ENCODE results near the gene PDE7B. TPM values are rescaled to one million over a fixed set of nuclear protein-coding genes. Genes with fewer than 3 reads are reported as not detected.

Gene PDE7B
- polyA plus RNA-seq, 3 donors from 2014 or later, result 0.14 TPM; not detected in 2

DNA sequence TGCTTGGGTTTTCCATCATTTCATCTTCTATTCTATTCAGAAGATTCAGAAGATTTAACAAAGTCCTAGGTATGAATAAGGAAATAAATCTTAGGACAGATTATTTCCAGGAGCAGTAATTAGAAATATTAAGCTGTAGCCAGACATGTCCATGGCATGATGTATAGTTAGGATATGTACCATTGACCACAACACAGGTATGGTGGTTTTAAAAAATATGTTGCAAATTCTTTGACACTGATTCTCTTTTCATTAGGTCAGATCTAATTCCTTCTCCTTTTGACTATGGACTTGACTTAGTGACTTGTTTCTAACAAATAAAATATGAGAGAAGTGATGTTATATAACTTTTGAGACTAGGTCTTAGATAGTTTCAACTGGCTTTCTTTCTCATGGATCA, 23.5 kb upstream of the PDE7B start:
- H3K4me3 Mint-ChIP-seq, result no peak overlapping the region
- H3K27ac Mint-ChIP-seq, result no peak overlapping the region

DNA sequence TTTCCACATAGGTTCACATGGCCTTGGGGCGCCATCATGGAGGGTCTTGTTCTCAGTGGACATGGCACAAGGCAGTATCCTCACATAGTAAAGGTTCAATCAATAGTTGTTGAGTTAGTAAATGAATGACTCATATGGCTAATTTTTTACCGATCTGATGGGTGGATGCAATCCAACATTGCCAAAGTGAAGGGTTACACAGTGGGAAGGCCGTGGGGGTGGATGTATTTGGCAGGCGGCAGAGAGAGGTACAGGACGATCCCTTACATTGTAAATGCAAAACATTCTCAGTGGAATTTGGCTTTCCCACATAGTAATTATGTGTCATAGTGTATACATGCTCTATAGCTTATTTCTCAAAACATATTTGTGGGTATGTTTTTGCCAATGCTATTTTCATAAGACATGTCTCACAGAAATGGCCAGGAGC, 21.0 kb upstream of the PDE7B start:
- no peaks in the 10 kb centered on the region for H3K4me1 Mint-ChIP-seq
- H3K27ac Mint-ChIP-seq, result no peak overlapping the region
- DNase-seq, result no peak
- peaks cover 0 to 14% (median 3%) of the 10 kb centered on the region in 3 donors for H3K27me3 Mint-ChIP-seq (ENCODE audit: low read depth in 3 of 3)
- H3K36me3 Mint-ChIP-seq, result no peaks in the 10 kb centered on the region
- no peak overlapping the region for H3K4me3 Mint-ChIP-seq
- no peaks in the 10 kb centered on the region for H3K9me3 Mint-ChIP-seq

More for the DNA sequence above, 23.5 kb upstream of the PDE7B start:
- Mint-ChIP-seq H3K4me1 (no peaks in the 10 kb centered on the region), H3K27me3 (ENCODE audit: low read depth in 3 of 3) (peaks cover 0 to 9% (median 1%) of the 10 kb centered on the region in 3 donors), H3K9me3 (no peaks in the 10 kb centered on the region), H3K36me3 (no peaks in the 10 kb centered on the region)
- no peak for DNase-seq

DNA sequence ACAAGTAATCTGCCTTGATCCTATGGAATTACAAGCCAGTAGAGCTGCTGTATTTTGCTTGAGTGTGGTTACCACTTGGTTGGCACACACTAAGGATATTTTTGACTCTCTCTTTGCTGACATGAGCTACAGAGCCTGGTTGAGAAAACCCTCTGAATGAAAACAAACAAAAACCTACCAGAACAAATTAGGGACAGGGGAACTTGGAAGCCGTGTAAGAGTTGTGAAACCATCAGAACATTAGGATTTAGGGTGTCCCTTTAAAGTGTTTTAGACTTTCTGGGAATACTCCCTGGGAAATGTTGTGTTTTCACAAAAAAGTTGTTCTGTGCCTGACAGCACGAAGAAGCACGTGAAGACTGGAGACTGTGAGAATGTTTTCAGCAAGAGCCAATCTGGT, 20.5 kb upstream of the PDE7B start:
- H3K4me3 Mint-ChIP-seq, result no peak overlapping the region

DNA sequence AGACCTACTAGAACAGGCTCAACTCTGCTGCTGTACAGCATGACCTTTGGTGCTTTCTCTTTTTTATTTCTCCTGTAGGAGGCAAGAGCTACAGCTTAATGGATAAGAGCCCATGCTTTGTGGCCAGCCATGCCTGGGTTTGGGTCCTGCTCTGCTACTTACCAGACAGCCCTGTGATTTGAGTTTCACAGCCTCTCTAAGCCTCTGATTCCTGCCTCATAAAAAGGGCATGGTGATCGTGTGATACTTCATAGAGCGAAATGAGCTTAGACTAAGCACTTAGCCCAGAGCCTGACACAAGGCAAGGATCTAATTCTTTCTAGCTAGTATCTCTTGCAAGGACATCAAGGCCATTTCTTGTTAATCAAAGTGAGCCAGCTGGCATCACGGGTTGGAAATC, 19.3 kb upstream of the PDE7B start:
- H3K27ac Mint-ChIP-seq, result no peak overlapping the region

More for the DNA sequence above, 20.5 kb upstream of the PDE7B start:
- H3K4me1 Mint-ChIP-seq, result no peaks in the 10 kb centered on the region
- no peak for DNase-seq
- H3K27me3 Mint-ChIP-seq (ENCODE audit: low read depth in 3 of 3), result peaks cover 0 to 14% (median 3%) of the 10 kb centered on the region in 3 donors
- H3K27ac Mint-ChIP-seq, result no peak overlapping the region
- H3K9me3 Mint-ChIP-seq, result no peaks in the 10 kb centered on the region
- H3K36me3 Mint-ChIP-seq, result no peaks in the 10 kb centered on the region

DNA sequence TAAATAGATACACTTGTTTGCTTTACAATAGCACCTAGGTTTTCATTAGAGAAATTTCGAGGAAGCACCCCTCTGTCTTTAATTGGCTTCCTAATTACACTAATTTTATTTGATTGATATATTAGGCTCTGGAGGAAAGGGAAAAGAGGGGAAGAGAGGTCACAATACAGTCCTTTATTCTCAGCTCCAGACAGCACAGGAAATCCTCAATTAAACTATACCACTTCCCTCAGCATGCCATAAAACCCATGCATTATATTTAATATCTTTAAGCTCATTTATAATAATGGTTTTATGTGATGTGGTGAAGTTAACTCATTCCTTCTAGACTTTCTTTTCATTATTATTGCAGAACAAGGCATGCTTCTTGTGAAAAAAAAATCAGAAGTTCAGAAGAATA, 17.7 kb upstream of the PDE7B start:
- Mint-ChIP-seq H3K4me1 (no peaks in the 10 kb centered on the region), H3K9me3 (no peaks in the 10 kb centered on the region), H3K27ac (no peak overlapping the region), H3K36me3 (no peaks in the 10 kb centered on the region), H3K4me3 (no peak overlapping the region), H3K27me3 (ENCODE audit: low read depth in 3 of 3) (peaks cover 0 to 11% (median 3%) of the 10 kb centered on the region in 3 donors)
- no peak for DNase-seq

More for the DNA sequence above, 19.3 kb upstream of the PDE7B start:
- H3K9me3 Mint-ChIP-seq, result no peaks in the 10 kb centered on the region
- no peak overlapping the region for H3K4me3 Mint-ChIP-seq
- no peaks in the 10 kb centered on the region for H3K4me1 Mint-ChIP-seq
- H3K27me3 Mint-ChIP-seq (ENCODE audit: low read depth in 3 of 3), result peaks cover 0 to 11% (median 3%) of the 10 kb centered on the region in 3 donors
- no peaks in the 10 kb centered on the region for H3K36me3 Mint-ChIP-seq
- DNase-seq, result no peak

DNA sequence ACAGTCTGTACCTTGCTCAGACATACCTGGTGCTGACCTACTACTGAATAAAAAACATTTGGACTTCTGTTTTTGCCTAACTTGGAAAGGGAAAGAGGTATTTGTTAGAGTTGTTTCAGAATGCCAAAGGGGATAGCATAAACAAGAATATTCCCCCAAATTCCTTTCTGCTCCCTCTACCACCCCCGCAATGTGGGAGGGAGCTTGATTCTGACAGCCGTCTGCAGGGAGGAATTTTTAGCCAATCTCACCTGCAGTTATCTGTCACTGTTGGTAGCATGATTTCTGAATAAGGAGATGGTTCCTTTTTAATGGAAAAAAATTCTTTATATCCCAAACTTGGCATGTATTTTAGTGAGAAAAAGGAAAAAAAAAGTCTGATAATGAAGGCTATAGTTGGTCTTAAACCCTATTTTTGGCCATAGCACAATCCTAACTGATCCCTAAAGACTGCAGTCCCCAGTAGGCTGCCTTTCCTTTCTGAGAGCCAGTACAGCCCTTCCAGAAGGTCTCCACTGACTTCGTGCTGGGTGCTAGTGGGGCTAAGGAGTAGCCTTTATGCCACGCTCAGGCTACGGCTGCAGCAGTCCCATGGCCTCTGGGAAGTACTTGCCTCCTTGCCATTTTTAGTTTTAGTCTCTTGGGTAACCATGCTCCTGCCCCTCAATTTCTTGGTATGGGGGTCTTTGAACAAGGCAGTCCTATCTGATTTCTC, 13.6 kb upstream of the PDE7B start:
- Mint-ChIP-seq H3K36me3 (no peaks in the 10 kb centered on the region), H3K4me3 (no peak overlapping the region), H3K27me3 (ENCODE audit: low read depth in 3 of 3) (peaks cover 0 to 14% (median 5%) of the 10 kb centered on the region in 3 donors), H3K4me1 (no peaks in the 10 kb centered on the region), H3K9me3 (no peaks in the 10 kb centered on the region), H3K27ac (no peak overlapping the region)
- no peak for DNase-seq

DNA sequence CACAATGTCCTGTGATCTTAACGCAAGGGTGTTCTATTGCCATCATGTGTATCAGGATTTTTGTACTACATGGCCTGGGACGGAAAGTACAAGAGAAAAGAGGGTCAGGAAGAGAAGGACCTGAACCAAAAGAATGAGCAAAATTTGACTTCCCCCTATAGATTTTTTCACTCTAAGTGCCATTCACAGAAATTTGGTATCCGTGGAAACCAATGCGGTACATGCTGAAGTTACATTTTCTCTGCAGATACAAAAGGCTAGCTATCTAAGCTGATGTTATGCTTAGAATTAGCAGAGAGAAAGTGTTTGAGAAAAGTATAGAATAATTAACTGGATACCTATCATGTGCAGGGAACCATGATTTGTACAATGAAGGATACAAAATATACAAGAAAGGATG, 12.4 kb upstream of the PDE7B start:
- no peaks in the 10 kb centered on the region for H3K4me1 Mint-ChIP-seq
- H3K27me3 Mint-ChIP-seq (ENCODE audit: low read depth in 3 of 3), result peaks cover 0 to 10% (median 5%) of the 10 kb centered on the region in 3 donors
- no peaks in the 10 kb centered on the region for H3K9me3 Mint-ChIP-seq
- H3K27ac Mint-ChIP-seq, result no peak overlapping the region
- no peak overlapping the region for H3K4me3 Mint-ChIP-seq
- no peaks in the 10 kb centered on the region for H3K36me3 Mint-ChIP-seq
- no peak for DNase-seq

DNA sequence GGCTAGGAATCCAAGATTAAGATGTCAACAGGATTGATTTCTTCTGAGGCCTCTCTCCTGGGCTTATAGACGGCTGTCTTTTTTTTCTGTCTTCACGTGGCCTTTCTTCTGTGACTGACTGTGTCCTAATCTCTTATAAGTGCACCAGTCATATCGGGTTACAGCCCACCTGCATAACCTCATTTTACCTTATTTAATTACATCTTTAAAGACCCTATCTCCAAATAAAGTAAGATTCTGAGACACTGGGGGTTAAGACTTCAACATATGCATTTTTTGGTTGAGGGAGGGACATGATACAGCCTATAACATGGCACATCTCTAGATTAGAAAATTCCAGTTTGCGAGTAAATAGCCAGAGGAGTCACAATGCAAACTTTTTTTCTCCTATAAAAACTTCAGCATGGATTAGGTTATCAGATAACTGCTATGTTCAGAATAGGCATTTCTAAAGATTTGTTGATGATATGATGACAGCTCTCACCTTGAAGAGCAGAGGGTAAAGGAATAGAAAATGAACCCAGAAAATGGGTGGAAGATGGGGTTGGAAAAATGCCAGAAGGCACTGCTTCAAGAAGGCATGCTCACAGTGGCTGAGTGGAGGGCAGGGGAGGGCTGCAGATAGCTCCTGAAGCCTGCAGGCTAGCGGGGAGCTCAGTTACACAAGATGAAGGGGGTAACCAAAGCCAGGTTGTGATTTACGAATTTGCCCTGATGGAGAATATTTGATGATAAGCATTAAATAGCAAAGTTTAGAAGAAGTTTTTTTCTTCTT, 8.7 kb upstream of the PDE7B start:
- Mint-ChIP-seq H3K4me1 (no peaks in the 10 kb centered on the region), H3K27ac (no peak overlapping the region), H3K27me3 (ENCODE audit: low read depth in 3 of 3) (peaks cover 0 to 6% (median 2%) of the 10 kb centered on the region in 3 donors), H3K4me3 (no peak overlapping the region), H3K36me3 (no peaks in the 10 kb centered on the region), H3K9me3 (no peaks in the 10 kb centered on the region)
- DNase-seq, result no peak

DNA sequence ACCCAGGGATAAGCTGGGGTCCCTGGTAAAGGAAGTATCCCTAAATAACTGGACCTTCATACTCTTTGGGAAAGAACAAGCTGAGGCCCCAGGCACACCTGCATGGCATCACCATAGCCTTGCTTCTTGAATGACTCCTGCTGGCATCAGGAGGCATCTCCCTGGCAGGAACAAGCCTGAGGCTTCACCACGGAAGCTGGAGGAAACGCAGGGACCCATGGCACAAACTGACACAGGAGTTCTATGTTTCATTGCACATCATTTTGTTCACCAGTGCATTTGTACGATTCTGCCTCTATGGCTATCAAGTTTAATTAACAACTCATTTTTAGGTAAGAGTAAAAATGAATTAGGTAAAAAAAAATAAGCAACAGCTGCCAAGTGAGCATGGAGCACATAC, 619 bp upstream of the PDE7B start:
- DNase-seq, result no peak
- H3K4me3 Mint-ChIP-seq, result peak overlapping the region in 1 of 5 donors; percentile 71
- H3K4me1 Mint-ChIP-seq, result peaks cover 15 to 17% of the 10 kb centered on the region in 2 donors
- peaks cover 0 to 4% (median 0%) of the 10 kb centered on the region in 3 donors for H3K27me3 Mint-ChIP-seq (ENCODE audit: low read depth in 3 of 3)
- no peaks in the 10 kb centered on the region for H3K9me3 Mint-ChIP-seq
- H3K36me3 Mint-ChIP-seq, result peaks cover 0 to 4% (median 0%) of the 10 kb centered on the region in 3 donors
- H3K27ac Mint-ChIP-seq, result peak overlapping the region in 1 of 6 donors; percentile 55

DNA sequence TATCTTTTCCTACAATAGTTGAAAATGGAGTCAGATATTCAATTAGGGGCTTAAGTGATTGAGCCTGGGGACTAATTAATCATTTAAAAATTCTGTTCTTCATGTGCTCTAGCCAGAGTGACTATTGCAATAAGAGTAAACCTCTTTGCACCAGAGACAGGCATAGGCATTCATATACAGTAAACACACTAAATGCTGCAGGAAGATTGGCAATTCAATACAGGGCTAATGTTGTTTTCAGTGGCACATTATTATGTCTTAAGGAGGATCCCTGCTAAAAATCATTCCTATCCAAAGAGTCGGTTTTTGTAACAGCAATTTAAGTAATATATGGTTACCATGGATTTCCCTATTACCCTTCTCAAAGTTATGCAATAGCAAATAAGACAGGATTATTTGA, 1.2 kb downstream of the PDE7B start:
- Mint-ChIP-seq H3K27me3 (ENCODE audit: low read depth in 3 of 3) (peaks cover 0 to 4% (median 0%) of the 10 kb centered on the region in 3 donors), H3K36me3 (peaks cover 0 to 4% (median 0%) of the 10 kb centered on the region in 3 donors), H3K4me3 (no peak overlapping the region), H3K9me3 (no peaks in the 10 kb centered on the region), H3K27ac (no peak overlapping the region), H3K4me1 (peaks cover 15 to 17% of the 10 kb centered on the region in 2 donors)
- DNase-seq, result no peak

DNA sequence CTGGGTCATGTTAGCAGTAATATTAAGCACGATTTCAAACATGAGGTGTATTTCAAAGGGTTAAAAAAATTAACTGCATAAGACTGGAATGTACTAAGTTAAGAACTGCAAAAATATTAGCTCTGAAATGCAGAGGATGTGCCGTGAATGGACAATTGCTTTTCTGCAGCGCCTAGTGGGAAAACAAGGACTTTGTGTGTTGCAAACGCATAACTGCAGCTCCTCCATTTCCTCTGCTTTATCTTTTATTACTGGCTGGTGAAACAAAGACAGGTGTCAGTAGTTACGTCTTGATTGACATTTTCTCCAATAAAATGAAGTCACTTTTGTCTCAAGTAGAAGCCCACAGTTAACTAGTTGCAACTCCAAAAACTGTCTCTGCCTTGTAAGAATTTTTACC, 1.7 kb downstream of the PDE7B start:
- Mint-ChIP-seq H3K4me3 (no peak overlapping the region), H3K9me3 (no peaks in the 10 kb centered on the region), H3K36me3 (peaks cover 0 to 4% (median 0%) of the 10 kb centered on the region in 3 donors), H3K27me3 (ENCODE audit: low read depth in 3 of 3) (peaks cover 0 to 4% (median 0%) of the 10 kb centered on the region in 3 donors), H3K4me1 (peaks cover 15 to 17% of the 10 kb centered on the region in 2 donors), H3K27ac (no peak overlapping the region)
- DNase-seq, result no peak

DNA sequence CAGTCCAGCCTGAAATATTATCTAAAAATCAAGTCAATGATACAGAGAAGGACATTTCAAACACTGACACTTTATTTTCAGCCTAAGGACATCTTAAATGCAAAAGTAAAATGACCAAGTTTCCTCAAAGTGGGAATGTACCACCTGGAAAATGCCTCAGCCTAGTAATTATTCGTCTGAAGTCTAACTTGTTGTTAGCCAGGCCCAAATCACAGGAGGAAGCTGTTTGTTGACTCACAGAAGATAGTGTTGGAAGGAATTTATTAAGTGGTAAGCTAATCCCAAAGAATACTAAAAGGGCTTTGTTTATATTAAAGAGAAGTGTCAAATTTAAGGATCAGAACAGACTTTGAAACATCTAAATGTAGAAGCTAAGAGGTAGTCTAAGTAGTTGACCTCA, 2.5 kb downstream of the PDE7B start:
- no peak overlapping the region for H3K4me3 Mint-ChIP-seq
- no peaks in the 10 kb centered on the region for H3K9me3 Mint-ChIP-seq
- no peak overlapping the region for H3K27ac Mint-ChIP-seq
- H3K36me3 Mint-ChIP-seq, result peaks cover 0 to 4% (median 0%) of the 10 kb centered on the region in 3 donors
- H3K4me1 Mint-ChIP-seq, result peaks cover 15 to 17% of the 10 kb centered on the region in 2 donors
- peaks cover 0 to 4% (median 0%) of the 10 kb centered on the region in 3 donors for H3K27me3 Mint-ChIP-seq (ENCODE audit: low read depth in 3 of 3)
- no peak for DNase-seq

DNA sequence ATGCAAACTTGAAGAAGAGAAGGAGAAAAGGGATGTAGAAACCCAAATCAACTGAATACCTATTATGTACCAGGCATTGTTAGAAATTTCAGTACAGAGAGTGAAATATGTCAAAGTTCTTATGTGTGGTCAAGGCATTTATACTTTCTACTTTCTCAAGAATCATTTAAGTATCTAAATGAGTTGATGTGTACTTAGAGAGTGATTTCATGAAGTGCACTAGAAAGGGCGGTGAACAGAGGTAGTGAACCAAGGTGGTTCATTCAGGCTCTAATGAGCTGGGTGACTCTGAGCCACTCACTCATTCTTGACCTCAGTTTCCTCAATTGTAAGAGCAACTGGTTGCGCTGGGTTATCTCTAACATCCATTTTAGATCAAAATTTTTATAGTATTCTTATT, 3.3 kb downstream of the PDE7B start:
- H3K36me3 Mint-ChIP-seq, result peaks cover 0 to 4% (median 0%) of the 10 kb centered on the region in 3 donors
- H3K27ac Mint-ChIP-seq, result no peak overlapping the region
- H3K4me1 Mint-ChIP-seq, result peaks cover 15 to 17% of the 10 kb centered on the region in 2 donors

DNA sequence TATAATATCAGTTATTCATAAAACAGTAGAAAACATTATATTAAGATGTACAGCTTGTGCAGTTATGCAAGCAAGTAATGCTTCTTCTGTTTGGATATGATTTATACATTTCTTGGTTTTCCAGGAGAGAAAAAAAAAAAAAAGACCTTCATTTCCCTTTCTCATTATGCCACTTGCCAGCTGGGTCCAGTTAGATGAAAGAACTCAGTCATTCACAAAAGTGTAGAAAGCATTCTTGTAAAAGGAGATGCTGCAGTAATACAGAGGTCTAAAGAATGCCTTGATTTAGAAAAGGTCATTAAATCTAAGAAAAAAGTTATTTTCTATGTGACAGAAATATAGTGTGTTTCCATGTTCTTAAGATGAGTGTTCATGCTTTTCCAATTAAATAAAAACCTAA, 7.4 kb downstream of the PDE7B start:
- Mint-ChIP-seq H3K36me3 (peaks cover 0 to 4% (median 0%) of the 10 kb centered on the region in 3 donors), H3K4me3 (no peak overlapping the region), H3K27ac (no peak overlapping the region), H3K9me3 (no peaks in the 10 kb centered on the region), H3K4me1 (no peaks in the 10 kb centered on the region), H3K27me3 (ENCODE audit: low read depth in 3 of 3) (no peaks in the 10 kb centered on the region)
- DNase-seq, result no peak

More for the DNA sequence above, 3.3 kb downstream of the PDE7B start:
- no peak overlapping the region for H3K4me3 Mint-ChIP-seq
- H3K27me3 Mint-ChIP-seq (ENCODE audit: low read depth in 3 of 3), result peaks cover 0 to 4% (median 0%) of the 10 kb centered on the region in 3 donors
- no peaks in the 10 kb centered on the region for H3K9me3 Mint-ChIP-seq
- DNase-seq, result no peak

Measured in immature natural killer cell (primary cell).